ENCODE results near the gene KLHL22. TPM values are rescaled to one million over a fixed set of nuclear protein-coding genes. Genes with fewer than 3 reads are reported as not detected.

KLHL22 gene
- total RNA-seq, 2 experiments from 2014 or later = 14.1 to 15.2 TPM

GRCh38 chr22:20436307-20436767 lies 59.3 kb downstream of the KLHL22 start:
- intact Hi-C loops (cut with DNase I, micrococcal nuclease) = no loop called here
- POLR2A ChIA-PET = interaction anchor here (0.6 kb wide), 1 partner anchor 28 kb away, joined by 4 read pairs; no protein-coding TSS in a partner anchor
- Mint-ChIP-seq H3K27ac (no peak overlapping the region), H3K4me1 (peaks cover 14% of the 10 kb centered on the region), H3K9me3 (ENCODE audit: low read depth) (no peaks in the 10 kb centered on the region), H3K36me3 (ENCODE audit: low read depth) (no peaks in the 10 kb centered on the region), H3K4me3 (no peak overlapping the region), H3K27me3 (peaks cover 44% of the 10 kb centered on the region)
- CTCF ChIA-PET = interaction anchor here (0.7 to 1.1 kb wide), 2 partner anchors 20 to 373 kb away, joined by 3 read pairs; no protein-coding TSS in a partner anchor
- DNase-seq = no peak
- peak; percentile 17 for ATAC-seq

GRCh38 chr22:20435436-20436306 lies 59.9 kb downstream of the KLHL22 start:
- CTCF ChIA-PET = interaction anchor here (0.6 to 1.1 kb wide), 3 partner anchors 21 to 465 kb away, joined by 3 read pairs; no protein-coding TSS in a partner anchor
- POLR2A ChIA-PET = interaction anchor here (0.6 kb wide), 1 partner anchor 29 kb away, joined by 4 read pairs; no protein-coding TSS in a partner anchor
- Mint-ChIP-seq H3K27ac (no peak overlapping the region), H3K36me3 (ENCODE audit: low read depth) (no peaks in the 10 kb centered on the region), H3K4me1 (peaks cover 15% of the 10 kb centered on the region), H3K9me3 (ENCODE audit: low read depth) (no peaks in the 10 kb centered on the region), H3K4me3 (no peak overlapping the region), H3K27me3 (peaks cover 45% of the 10 kb centered on the region)
- DNase-seq (no peak), ATAC-seq (no peak)
- intact Hi-C loops (cut with DNase I, micrococcal nuclease) = no loop called here

- Mint-ChIP-seq H3K9me3 (ENCODE audit: low read depth) (no peaks in the 10 kb centered on the region), H3K4me3 (no peak overlapping the region), H3K4me1 (peaks cover 19% of the 10 kb centered on the region), H3K36me3 (ENCODE audit: low read depth) (no peaks in the 10 kb centered on the region), H3K27ac (no peak overlapping the region), H3K27me3 (peaks cover 49% of the 10 kb centered on the region)
- CTCF ChIA-PET = no interaction called here
- intact Hi-C loops (cut with DNase I, micrococcal nuclease) = no loop called here
- no peak for DNase-seq
- ATAC-seq = no peak
- POLR2A ChIA-PET = no interaction called here
These were observed 60.8 kb downstream of the KLHL22 start for GRCh38 chr22:20434773-20435172.

GRCh38 chr22:20434264-20434751 lies 61.3 kb downstream of the KLHL22 start:
- H3K27ac Mint-ChIP-seq = no peak overlapping the region
- POLR2A ChIA-PET = no interaction called here
- no peak overlapping the region for H3K4me3 Mint-ChIP-seq
- H3K9me3 Mint-ChIP-seq (ENCODE audit: low read depth) = no peaks in the 10 kb centered on the region
- ATAC-seq = no peak
- no peak for DNase-seq
- intact Hi-C loops (cut with DNase I, micrococcal nuclease) = no loop called here
- H3K4me1 Mint-ChIP-seq = peaks cover 19% of the 10 kb centered on the region
- no peaks in the 10 kb centered on the region for H3K36me3 Mint-ChIP-seq (ENCODE audit: low read depth)
- peaks cover 49% of the 10 kb centered on the region for H3K27me3 Mint-ChIP-seq
- CTCF ChIA-PET = interaction anchor here (0.6 to 1.1 kb wide), 3 partner anchors 9 to 176 kb away, joined by 3 read pairs; no protein-coding TSS in a partner anchor

- no peaks in the 10 kb centered on the region for H3K9me3 Mint-ChIP-seq (ENCODE audit: low read depth)
- intact Hi-C loops (cut with DNase I, micrococcal nuclease) = no loop called here
- CTCF ChIA-PET = interaction anchor here (0.6 to 1.1 kb wide), 3 partner anchors 9 to 175 kb away, joined by 3 read pairs; no protein-coding TSS in a partner anchor
These were observed 61.8 kb downstream of the KLHL22 start for GRCh38 chr22:20433686-20434241.

GRCh38 chr22:20433191-20433590 lies 62.4 kb downstream of the KLHL22 start:
- no peak for ATAC-seq
- ChIA-PET CTCF (interaction anchor here (0.9 to 1.1 kb wide), 3 partner anchors 10 to 22 kb away, joined by 3 to 4 read pairs (median 3); no protein-coding TSS in a partner anchor), POLR2A (interaction anchor here (0.6 kb wide), 1 partner anchor 70 kb away, joined by 3 read pairs; no protein-coding TSS in a partner anchor)
- Mint-ChIP-seq H3K9me3 (ENCODE audit: low read depth) (no peaks in the 10 kb centered on the region), H3K4me3 (no peak overlapping the region), H3K36me3 (ENCODE audit: low read depth) (no peaks in the 10 kb centered on the region), H3K27me3 (peaks cover 50% of the 10 kb centered on the region), H3K4me1 (peaks cover 19% of the 10 kb centered on the region), H3K27ac (no peak overlapping the region)
- intact Hi-C loops (cut with DNase I, micrococcal nuclease) = no loop called here
- no peak for DNase-seq

More at GRCh38 chr22:20433686-20434241, 61.8 kb downstream of the KLHL22 start:
- POLR2A ChIA-PET = interaction anchor here (0.6 kb wide), 1 partner anchor 69 kb away, joined by 3 read pairs; no protein-coding TSS in a partner anchor
- Mint-ChIP-seq H3K4me1 (peaks cover 23% of the 10 kb centered on the region), H3K4me3 (no peak overlapping the region), H3K27me3 (peaks cover 53% of the 10 kb centered on the region), H3K27ac (no peak overlapping the region), H3K36me3 (ENCODE audit: low read depth) (no peaks in the 10 kb centered on the region)
- ATAC-seq (no peak), DNase-seq (no peak)

- no peaks in the 10 kb centered on the region for H3K9me3 Mint-ChIP-seq (ENCODE audit: low read depth)
- intact Hi-C loops (cut with DNase I, micrococcal nuclease) = no loop called here
- H3K4me3 Mint-ChIP-seq = no peak overlapping the region
- H3K4me1 Mint-ChIP-seq = peaks cover 18% of the 10 kb centered on the region
- no peak overlapping the region for H3K27ac Mint-ChIP-seq
- CTCF ChIA-PET = interaction anchor here (0.6 to 0.9 kb wide), 3 partner anchors 14 to 89 kb away, joined by 3 to 4 read pairs (median 3); no protein-coding TSS in a partner anchor
- DNase-seq = no peak
- ATAC-seq = no peak
- H3K36me3 Mint-ChIP-seq (ENCODE audit: low read depth) = no peaks in the 10 kb centered on the region
- peaks cover 53% of the 10 kb centered on the region for H3K27me3 Mint-ChIP-seq
- POLR2A ChIA-PET = interaction anchor here (0.6 kb wide), 1 partner anchor 109 kb away, joined by 3 read pairs; no protein-coding TSS in a partner anchor
These were observed 63.3 kb downstream of the KLHL22 start for GRCh38 chr22:20432244-20432686.

GRCh38 chr22:20431511-20432192 lies 63.9 kb downstream of the KLHL22 start:
- H3K4me3 Mint-ChIP-seq = no peak overlapping the region
- peaks cover 52% of the 10 kb centered on the region for H3K27me3 Mint-ChIP-seq
- DNase-seq (no peak), ATAC-seq (no peak)
- ChIA-PET POLR2A (interaction anchor here (0.6 kb wide), 1 partner anchor 109 kb away, joined by 3 read pairs; no protein-coding TSS in a partner anchor), CTCF (no interaction called here)
- intact Hi-C loops (cut with DNase I, micrococcal nuclease) = loop anchor here in 1 of 2 experiments (1.0 kb wide), 1 partner anchor 25 kb away; no protein-coding TSS in a partner anchor
- no peaks in the 10 kb centered on the region for H3K9me3 Mint-ChIP-seq (ENCODE audit: low read depth)
- H3K36me3 Mint-ChIP-seq (ENCODE audit: low read depth) = no peaks in the 10 kb centered on the region
- no peak overlapping the region for H3K27ac Mint-ChIP-seq
- peaks cover 12% of the 10 kb centered on the region for H3K4me1 Mint-ChIP-seq

- Mint-ChIP-seq H3K4me3 (peak overlapping the region; percentile 45), H3K27me3 (peaks cover 51% of the 10 kb centered on the region), H3K4me1 (peaks cover 12% of the 10 kb centered on the region), H3K9me3 (ENCODE audit: low read depth) (no peaks in the 10 kb centered on the region), H3K27ac (no peak overlapping the region), H3K36me3 (ENCODE audit: low read depth) (no peaks in the 10 kb centered on the region)
- DNase-seq (peak; percentile 79), ATAC-seq (peak; percentile 57)
- ChIA-PET CTCF (interaction anchor here (1.6 kb wide), 1 partner anchor 25 kb away, joined by 5 read pairs; no protein-coding TSS in a partner anchor), POLR2A (no interaction called here)
- intact Hi-C loops (cut with DNase I, micrococcal nuclease) = loop anchor here in 1 of 2 experiments (1.0 kb wide), 1 partner anchor 25 kb away; no protein-coding TSS in a partner anchor
These were observed 64.7 kb downstream of the KLHL22 start for GRCh38 chr22:20430720-20431510.

- no peak for ATAC-seq
- intact Hi-C loops (cut with DNase I, micrococcal nuclease) = no loop called here
These were observed 65.4 kb downstream of the KLHL22 start for GRCh38 chr22:20430101-20430719.

More at GRCh38 chr22:20430101-20430719, 65.4 kb downstream of the KLHL22 start:
- Mint-ChIP-seq H3K27ac (no peak overlapping the region), H3K9me3 (ENCODE audit: low read depth) (no peaks in the 10 kb centered on the region), H3K4me1 (peaks cover 10% of the 10 kb centered on the region), H3K27me3 (peaks cover 44% of the 10 kb centered on the region), H3K36me3 (ENCODE audit: low read depth) (no peaks in the 10 kb centered on the region), H3K4me3 (peak overlapping the region; percentile 68)
- CTCF ChIA-PET = interaction anchor here (1.6 kb wide), 1 partner anchor 26 kb away, joined by 5 read pairs; no protein-coding TSS in a partner anchor
- POLR2A ChIA-PET = no interaction called here
- DNase-seq = peak; percentile 44
